GM18867 (cell line): ENCODE results near the gene MCOLN2.
"Not testable (repeated sequence)": the region's sequence is repeated elsewhere in the genome, so short reads cannot be mapped to it uniquely, and the experiment has no call there.

Experiments used
- ATAC-seq: cut with Tn5 transposase; IDR thresholded peaks from one replicate; pipeline ENCODE4 v1.9.1; 2021; ENCODE audit warnings: mild to moderate bottlenecking, moderate library complexity; ENCODE audit not compliant: unreplicated experiment

MCOLN2 gene

DNA sequence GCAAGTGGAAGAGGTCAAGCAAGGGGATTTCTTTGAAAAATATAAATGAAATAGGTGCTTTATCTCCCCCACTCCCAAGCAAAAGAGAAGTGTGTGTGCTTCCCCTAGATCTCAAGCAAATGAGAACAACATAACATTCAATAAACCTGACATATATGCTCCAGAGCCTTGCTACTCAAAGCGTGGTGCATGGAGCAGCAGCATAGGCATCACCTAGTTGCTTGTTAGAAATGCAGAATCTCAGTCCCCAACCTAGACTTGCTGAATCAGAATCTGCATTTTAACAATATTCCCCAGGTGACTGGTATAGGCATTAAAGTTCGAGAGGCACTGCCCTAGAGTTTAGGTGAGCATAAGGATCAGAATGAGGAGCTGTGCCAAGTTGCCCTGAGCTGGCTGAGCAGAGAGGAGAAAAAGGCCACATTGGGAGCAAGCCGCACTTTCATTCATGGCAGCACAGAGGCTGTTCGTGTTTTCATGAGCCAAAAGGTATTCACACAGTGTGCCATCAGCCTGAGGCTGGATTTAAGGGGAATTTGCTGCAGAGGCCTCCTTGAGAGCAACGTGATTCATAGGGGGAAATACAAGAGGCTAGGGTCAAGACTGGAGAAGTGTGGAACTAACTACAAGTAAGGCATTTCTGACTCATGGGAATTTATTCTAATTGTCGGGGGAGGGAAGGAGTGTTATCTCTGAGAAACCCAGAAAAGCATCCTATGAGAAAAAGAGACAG, 89.7 kb downstream of the MCOLN2 start:
- no peak for ATAC-seq

GRCh38 chr1:84902727-84903126, 94.2 kb downstream of the MCOLN2 start:
- ATAC-seq = not testable (repeated sequence)

- no peak for ATAC-seq
These were observed 96.9 kb downstream of the MCOLN2 start for GRCh38 chr1:84899969-84900368.

- ATAC-seq = no peak
These were observed 100.6 kb downstream of the MCOLN2 start for GRCh38 chr1:84896279-84896678.

GRCh38 chr1:84892705-84893618, 104.0 kb downstream of the MCOLN2 start, which contains the start of gene LPAR3:
Gene LPAR3, minus strand, starts transcription at chr1:84893206. Its CDS starts 27,086 bp downstream, at chr1:84866120.
- no peak for ATAC-seq

- ATAC-seq = no peak
These were observed 106.3 kb downstream of the MCOLN2 start for GRCh38 chr1:84890566-84890965.

DNA sequence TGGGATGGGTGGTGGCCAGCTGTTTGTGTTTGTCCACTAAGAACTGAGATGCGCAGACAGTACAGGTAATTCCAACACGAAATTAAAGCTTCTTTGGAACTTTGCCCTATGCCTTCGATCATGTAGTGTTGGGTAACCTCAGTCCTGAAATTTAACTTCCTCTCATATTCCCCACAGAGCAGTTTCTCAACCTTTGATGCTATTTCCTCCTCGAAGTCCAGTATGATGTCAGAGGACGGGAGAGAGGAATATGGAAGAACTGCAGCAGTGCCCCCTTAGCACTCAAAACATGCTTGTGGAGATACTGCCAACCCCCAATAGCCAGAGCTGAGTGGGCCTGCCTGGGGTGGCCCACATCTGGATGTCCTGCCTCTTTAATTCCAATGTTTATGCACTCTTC, 107.5 kb downstream of the MCOLN2 start:
- no peak for ATAC-seq

GRCh38 chr1:84888753-84889152, 108.2 kb downstream of the MCOLN2 start:
- ATAC-seq = no peak

DNA sequence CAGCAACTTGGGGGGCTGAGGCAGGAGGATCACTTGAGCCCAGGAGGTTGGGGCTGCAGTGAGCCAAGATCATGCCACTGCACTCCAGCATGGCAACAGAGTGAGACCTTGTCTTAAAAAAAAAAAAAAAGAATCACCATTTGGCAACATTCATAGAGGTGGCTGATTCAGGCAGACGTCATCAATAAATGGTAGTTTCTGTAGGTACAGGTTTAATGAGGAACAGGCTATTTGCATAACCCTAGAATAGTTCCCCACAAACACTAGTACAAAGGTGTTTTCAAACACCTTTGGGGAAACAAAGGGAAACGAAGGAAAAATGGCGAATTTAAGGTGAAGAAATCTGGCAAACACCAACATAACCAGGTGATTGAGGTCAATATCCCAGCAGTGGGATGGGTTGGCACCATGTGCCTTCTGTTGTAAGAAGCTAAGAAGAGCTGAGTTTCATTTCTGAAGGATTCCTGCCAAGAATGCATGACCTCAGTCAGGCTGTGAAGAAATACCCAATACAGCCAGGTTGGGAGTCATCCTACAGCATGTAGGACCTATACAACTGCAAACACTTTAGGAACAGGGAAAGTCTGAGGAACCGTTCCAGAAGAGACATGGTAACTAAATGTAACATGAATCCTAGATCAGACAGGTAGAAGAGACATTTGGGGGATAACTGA, 109.5 kb downstream of the MCOLN2 start:
- no peak for ATAC-seq

DNA sequence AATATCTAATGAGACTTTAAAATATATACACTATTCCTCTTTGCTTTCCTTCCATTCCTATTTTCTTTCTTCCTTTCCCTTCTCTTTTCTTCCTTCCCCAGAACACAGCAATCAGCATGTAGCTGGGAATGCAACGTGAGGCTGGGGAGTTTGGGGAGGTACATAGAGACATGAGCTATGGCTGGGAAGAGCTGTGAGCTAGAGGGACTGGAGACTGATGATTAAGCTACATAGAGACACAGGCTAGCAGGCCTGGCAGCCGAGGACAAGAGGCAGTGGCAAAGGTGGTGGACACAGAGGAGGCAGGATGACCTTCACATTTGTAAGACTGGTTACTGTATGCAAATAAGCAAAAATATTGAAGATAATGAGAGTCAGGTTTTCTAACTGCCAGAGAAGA, 111.4 kb downstream of the MCOLN2 start:
- no peak for ATAC-seq

DNA sequence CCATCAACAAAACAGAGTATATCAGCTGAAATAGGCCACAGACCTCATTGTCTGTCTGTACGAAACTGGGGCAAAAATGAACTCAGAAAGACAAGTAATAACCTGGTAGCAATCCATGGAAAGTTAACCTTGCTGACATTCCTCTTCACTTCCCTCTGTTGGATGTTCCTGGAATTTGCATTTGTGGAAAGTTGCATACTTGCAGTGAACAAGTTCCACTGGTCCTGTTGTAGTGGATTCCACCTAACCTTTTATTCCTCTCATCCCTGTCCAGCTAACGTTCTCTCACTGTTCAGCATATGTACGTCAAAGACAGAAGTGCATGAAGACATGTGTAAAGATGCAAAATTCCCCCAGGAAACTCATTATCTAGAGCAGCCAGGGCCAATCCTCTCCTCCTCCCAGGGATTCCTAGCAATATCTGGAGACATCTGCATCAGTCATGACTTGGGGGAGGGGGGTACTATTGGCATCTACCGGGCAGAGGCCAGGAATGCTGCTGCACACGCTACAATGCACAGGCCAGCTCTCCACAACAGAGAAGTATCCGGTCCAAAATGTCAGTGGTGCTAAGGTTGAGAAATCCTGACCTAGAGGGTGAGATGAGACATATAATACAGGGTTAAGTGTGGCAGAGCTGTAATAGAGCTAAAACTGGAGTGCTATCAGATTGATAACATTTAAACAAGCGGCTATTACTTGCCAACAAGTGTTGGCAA, 112.1 kb downstream of the MCOLN2 start:
- ATAC-seq = no peak

DNA sequence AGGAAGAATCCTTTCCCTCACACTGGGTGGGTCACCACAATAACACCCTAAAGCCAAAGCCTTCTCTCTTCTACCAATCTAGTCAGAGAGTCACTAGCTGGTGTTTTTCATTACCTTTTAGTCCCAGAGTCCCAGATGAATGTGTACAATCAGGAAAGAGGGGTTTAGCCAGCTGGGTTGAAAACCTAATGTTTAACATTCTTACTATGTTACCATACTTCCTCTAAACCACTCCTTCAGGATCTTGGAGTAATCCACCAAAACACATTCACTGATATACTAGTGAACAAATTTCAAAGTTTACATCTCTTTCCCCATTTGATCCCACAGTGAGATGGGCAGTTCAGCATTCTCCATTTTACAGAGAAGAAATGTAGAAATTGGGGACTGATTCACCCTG, 113.6 kb downstream of the MCOLN2 start:
- no peak for ATAC-seq

DNA sequence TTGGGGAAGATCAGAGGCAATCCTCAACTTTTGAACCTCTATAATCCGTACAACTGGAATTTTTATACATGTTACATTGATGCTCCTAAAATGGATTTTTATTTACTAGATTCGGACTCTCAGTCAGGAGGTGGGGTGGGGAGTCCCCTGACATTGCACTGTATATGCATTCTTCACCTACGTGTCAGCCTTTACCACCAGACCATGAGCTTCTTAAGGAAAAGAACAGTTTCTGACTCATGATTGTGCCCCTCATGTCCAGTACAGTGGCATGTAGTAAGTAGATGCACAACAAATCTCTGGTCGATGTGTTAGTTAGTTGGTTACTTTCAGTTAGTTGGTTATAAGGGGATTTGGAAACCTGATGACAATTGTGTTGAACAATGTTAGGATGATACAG, 119.3 kb downstream of the MCOLN2 start:
- no peak for ATAC-seq

GRCh38 chr1:84876353-84876752, 120.6 kb downstream of the MCOLN2 start:
- ATAC-seq = peak; percentile 54
